Uterus (tissue), 2 donors: Measurements from ENCODE around the gene SYTL2.

Experiments used
- CTCF ChIP-seq, 4 experiments: fragments of 200-600 bp in 2 of 4; fragments of 450-650 bp in 2 of 4; sonication (generic) in 2 of 4; IDR thresholded peaks; one replicate each; pipeline ENCODE4 v1.5.1; 2016 to 2019; ENCODE audit warnings: antibody characterized with exemption in 4 of 4, mild to moderate bottlenecking in 2 of 4, moderate library complexity in 1 of 4
- POLR2A ChIP-seq, 2 donors: fragments of 450-650 bp; IDR thresholded peaks; one replicate each; pipeline ENCODE4 v1.6.1; 2016; ENCODE audit warnings: antibody characterized with exemption in 2 of 2, mild to moderate bottlenecking in 1 of 2, moderate library complexity in 1 of 2

GRCh38 chr11:85762226-85762625, 48.7 kb downstream of the SYTL2 start:
- no peak for TF ChIP-seq CTCF (IDR thresholded peaks at IDR 0.05)
- no peak for TF ChIP-seq POLR2A (IDR thresholded peaks at IDR 0.05)
